Activated effector memory CD4-positive, alpha-beta T cell treated with Interleukin-2 at 50 U/mL for 16 hours (primary cell): Measurements from ENCODE around the gene BMP8B.

Experiments used
- DNase-seq: peaks from one replicate; pipeline ENCODE4 v3.0.0-alpha.2; 2020

BMP8B gene

DNA sequence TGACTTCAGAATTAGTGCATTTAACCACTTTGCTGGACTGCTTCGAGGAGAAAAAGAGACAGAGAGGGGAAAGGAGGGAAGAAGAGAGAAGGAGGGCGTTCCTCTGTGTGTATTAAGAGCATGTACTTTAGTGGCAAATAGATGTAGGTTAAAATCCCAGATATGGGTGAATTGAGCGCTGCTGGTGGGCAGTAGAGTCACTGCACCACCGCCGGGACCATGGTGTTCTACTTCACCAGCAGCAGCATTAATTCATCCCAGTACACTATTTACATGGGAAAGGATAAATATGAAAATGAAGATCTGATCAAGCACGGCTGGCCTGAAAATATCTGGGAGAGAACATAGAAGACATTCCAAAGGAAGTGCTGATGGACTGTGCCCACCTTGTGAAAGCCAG lies 70.9 kb downstream of the BMP8B start:
- DNase-seq, result no peak

DNA sequence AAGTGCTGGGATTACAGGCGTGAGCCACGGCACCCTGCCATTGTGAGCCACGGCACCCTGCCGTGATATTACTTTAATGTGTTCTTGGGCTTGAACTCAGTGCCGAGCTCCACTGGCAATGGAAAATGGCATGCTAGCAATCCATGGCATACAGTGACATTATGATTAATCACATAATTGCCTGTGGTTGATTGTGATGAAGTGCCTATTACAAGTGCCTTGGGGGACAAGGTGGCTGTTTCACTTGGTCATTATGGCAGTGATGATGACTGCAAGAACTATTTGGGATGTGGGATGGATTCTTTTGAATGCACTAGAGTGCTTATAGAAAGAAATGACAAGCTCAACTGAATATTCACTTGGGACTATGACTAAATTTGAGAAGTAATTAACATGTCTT lies 75.1 kb downstream of the BMP8B start:
- no peak for DNase-seq

DNA sequence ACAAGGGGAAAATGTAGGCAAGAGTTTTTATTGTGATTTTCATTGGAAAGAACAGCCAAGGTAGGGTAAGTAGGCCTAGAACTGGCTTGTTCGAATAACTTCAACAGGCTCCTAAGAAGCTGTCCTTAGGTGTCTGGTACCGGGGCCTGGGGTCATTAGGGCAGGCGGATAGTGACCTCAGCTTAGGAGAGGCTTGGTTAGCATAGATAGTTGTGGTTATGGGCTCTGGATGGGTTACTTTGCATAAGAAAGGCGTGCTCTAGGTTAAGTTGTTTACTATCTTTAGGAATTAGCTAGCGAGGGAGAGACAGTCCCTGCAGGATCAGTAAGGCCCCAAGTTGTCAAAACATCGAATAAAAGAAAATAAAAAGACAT lies 76.7 kb downstream of the BMP8B start:
- DNase-seq, result no peak

DNA sequence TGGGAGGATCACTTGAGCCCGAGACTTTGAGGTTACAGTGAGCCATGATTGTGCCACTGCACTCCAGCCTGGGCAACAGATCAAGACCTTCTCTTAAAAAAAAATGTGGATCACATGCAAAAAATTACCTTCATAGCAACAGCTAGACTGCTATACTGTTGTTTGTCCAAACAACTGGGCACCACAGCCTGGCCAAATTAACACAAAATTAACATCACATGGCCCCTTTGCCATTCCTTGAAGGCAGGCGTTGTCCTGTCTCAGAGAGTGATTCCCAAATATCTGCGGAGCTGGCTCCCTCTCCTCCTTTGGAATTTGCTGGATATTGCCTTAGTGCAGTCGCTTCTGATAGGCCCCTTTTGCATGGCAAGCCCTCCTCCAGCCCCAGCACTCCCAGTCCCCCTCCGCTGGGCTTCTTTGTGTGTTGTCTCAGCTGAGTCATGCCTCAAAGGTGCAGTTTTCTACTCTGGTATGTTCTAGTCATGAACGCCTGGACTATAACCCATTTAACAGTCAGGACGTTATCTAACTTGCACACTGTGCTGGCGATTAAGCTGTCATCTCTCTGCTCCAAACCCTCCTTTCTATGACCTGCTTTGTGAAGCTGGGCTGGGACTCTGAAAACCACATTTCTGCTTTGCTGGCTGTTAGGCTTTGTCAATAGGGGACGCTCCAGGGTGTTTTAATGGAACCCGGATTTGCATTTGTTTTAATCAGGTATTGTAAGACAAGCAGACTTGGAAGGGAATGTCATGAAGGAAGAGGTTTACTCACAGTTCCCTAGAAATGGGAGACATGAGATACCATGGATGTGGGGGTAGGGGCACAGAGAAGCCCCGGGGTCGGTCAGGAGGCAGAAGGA lies 77.3 kb downstream of the BMP8B start:
- no peak for DNase-seq

DNA sequence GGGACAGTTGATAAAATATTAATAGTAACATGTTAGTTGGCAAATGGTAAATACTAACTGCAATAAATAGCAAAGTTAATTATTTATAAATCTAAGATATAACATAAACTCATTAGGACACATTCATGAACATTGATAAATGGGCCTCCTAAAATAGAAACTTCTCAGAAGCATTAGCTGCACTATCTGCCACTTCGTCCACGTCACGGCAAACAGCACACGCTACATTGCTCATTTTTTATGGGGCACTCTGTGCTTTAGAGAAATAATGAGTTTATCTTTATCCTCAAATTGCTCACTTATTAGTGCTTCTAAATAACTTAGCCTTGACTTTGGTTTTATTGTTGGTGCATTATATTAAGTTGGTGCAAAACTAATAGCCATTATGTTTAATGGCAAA lies 81.2 kb downstream of the BMP8B start:
- DNase-seq, result no peak
